Measurements from ENCODE around the gene JOSD2.

The JOSD2 gene

DNA sequence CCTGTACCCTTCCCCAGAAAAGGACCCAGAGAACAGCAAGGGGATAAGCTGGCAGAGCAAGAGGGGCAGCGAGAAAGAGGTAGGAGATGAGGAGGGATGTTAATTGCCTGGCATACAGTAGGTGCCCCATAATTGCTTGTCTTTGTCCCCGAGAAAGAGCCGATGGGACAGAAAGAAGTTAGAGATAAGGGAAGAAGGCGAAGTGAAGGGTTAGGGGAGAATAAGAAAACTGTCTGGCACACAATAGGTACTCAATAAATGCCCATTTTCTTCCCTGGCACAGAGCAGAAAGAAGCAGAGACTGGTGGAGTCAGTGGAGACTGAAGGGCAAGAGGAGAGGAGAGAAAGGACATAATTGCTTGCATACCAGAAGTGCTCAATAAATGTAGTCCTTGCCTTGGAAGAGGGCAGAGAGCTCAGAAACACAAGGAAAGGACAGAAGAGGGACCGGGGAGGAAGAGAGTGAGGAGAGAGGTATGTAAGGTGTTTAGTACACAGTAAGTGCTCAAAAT lies 15.9 kb downstream of the JOSD2 start:
- no peaks in the 10 kb centered on the region for H3K4me1 ChIP-seq
- no peak for DNase-seq
- H3K36me3 ChIP-seq = peaks cover 0 to 5% (median 0%) of the 10 kb centered on the region in 3 donors
- intact Hi-C loops (cut with DNase I; ENCODE audit: low total_unique reads) = no loop called here
- TF ChIP-seq, protein P1, sequence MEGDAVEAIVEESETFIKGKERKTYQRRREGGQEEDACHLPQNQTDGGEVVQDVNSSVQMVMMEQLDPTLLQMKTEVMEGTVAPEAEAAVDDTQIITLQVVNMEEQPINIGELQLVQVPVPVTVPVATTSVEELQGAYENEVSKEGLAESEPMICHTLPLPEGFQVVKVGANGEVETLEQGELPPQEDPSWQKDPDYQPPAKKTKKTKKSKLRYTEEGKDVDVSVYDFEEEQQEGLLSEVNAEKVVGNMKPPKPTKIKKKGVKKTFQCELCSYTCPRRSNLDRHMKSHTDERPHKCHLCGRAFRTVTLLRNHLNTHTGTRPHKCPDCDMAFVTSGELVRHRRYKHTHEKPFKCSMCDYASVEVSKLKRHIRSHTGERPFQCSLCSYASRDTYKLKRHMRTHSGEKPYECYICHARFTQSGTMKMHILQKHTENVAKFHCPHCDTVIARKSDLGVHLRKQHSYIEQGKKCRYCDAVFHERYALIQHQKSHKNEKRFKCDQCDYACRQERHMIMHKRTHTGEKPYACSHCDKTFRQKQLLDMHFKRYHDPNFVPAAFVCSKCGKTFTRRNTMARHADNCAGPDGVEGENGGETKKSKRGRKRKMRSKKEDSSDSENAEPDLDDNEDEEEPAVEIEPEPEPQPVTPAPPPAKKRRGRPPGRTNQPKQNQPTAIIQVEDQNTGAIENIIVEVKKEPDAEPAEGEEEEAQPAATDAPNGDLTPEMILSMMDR (IDR thresholded peaks at IDR 0.05) = no peak
- H3K27me3 ChIP-seq = peaks cover 0 to 8% of the 10 kb centered on the region in 2 donors
- H3K27ac ChIP-seq = no peak overlapping the region
- no peak overlapping the region for H3K4me3 ChIP-seq
- H3K9me3 ChIP-seq = no peaks in the 10 kb centered on the region

- DNase-seq = no peak
- Histone ChIP-seq H3K4me3 (no peak overlapping the region), H3K27ac (no peak overlapping the region), H3K36me3 (peaks cover 0 to 5% (median 0%) of the 10 kb centered on the region in 3 donors), H3K9me3 (no peaks in the 10 kb centered on the region), H3K4me1 (no peaks in the 10 kb centered on the region), H3K27me3 (peaks cover 0 to 12% of the 10 kb centered on the region in 2 donors)
- TF ChIP-seq, protein P1 (IDR thresholded peaks at IDR 0.05) = no peak
- intact Hi-C loops (cut with DNase I; ENCODE audit: low total_unique reads) = no loop called here
Measured at GRCh38 chr19:50494186-50495019, 16.6 kb downstream of the JOSD2 start.

DNA sequence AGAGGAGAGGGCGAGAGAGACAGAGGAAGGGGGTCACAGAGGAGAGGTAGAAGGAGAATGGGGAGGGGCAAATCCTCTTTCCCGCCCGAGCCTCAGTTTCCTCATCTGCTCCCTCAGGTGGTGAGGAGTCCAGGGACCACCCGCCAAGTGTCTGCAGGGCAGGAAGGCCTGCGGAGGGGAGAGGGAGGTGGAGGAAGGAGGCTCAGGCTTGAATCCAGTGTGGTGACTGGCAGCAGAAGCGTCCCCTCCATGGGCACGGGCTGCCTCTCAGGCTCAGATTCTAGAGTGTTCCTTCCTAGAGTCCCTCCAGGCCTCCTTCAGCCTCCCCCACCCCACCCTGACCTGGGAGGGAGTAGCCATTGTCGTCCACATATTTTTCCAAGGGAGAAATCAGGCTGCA lies 17.8 kb downstream of the JOSD2 start:
- TF ChIP-seq, protein P1 (IDR thresholded peaks at IDR 0.05) = no peak
- intact Hi-C loops (cut with DNase I; ENCODE audit: low total_unique reads) = no loop called here
- Histone ChIP-seq H3K9me3 (no peaks in the 10 kb centered on the region), H3K27me3 (peaks cover 0 to 16% of the 10 kb centered on the region in 2 donors), H3K27ac (no peak overlapping the region), H3K4me1 (no peaks in the 10 kb centered on the region), H3K36me3 (peaks cover 0 to 5% (median 0%) of the 10 kb centered on the region in 3 donors), H3K4me3 (no peak overlapping the region)
- DNase-seq = no peak

DNA sequence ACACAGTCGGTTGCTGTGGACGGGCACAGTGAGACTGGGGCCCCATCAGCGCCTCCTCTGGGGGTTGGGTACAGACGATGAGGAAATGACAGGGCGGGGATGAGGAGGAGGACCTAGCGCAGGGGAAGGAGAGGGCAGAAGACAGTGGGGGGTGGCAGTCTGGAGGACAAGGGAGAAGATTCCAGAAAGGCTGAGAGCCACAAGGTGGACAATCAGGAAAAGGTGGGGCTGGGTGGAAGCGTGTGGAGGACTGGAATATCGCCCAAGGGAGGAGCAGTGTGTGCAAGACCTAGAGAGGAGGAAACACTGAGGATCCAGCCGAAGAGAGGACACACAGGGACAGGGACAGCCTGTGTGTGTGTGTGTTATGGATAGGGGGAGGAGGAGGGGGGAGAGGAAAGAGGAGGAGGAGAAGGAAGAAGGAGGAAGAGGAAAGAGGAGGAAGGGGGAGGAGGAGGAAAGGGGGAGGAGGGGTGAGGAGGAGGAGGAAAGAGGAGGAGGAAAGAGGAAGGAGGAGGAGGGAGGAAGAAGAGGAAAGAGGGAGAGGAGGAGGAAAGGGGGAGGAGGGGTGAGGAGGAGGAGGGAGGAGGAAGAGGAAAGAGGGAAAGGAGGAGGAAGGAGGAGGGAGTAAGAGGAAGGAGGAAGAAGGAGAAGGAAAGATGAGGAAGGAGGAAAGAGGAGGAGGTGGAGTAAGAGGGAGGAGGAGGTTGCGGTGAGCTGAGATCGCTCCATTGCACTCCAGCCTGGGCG lies 18.5 kb downstream of the JOSD2 start:
- intact Hi-C loops (cut with DNase I; ENCODE audit: low total_unique reads) = no loop called here
- H3K27ac ChIP-seq = no peak overlapping the region

GRCh38 chr19:50490991-50491472 lies 20.0 kb downstream of the JOSD2 start:
- H3K4me1 ChIP-seq = no peaks in the 10 kb centered on the region
- no peaks in the 10 kb centered on the region for H3K9me3 ChIP-seq
- no peak overlapping the region for H3K27ac ChIP-seq
- no peak overlapping the region for H3K4me3 ChIP-seq
- intact Hi-C loops (cut with DNase I; ENCODE audit: low total_unique reads) = no loop called here
- H3K36me3 ChIP-seq = peaks cover 0 to 5% (median 0%) of the 10 kb centered on the region in 3 donors
- TF ChIP-seq, protein P1 (IDR thresholded peaks at IDR 0.05) = no peak
- DNase-seq = no peak
- peaks cover 0 to 34% of the 10 kb centered on the region in 2 donors for H3K27me3 ChIP-seq

More for the DNA sequence above, 18.5 kb downstream of the JOSD2 start:
- Histone ChIP-seq H3K4me3 (no peak overlapping the region), H3K4me1 (no peaks in the 10 kb centered on the region), H3K9me3 (no peaks in the 10 kb centered on the region), H3K36me3 (peaks cover 0 to 5% (median 0%) of the 10 kb centered on the region in 3 donors), H3K27me3 (peaks cover 0 to 20% of the 10 kb centered on the region in 2 donors)
- TF ChIP-seq, protein P1 (IDR thresholded peaks at IDR 0.05) = no peak
- DNase-seq = no peak
